Neural cell (in vitro differentiated cells): ENCODE measurements around the gene LECT2. TPM values are rescaled to one million over a fixed set of nuclear protein-coding genes. Genes with fewer than 3 reads are reported as not detected.

Source experiments
- H2AFZ ChIP-seq: fragments of 200-600, 300-800 bp; sonication (generic), shearing (Covaris generic); 2 replicates; pipeline ENCODE4 v1.6.0; 2014; ENCODE audit warnings: low read depth, mild to moderate bottlenecking, antibody characterized with exemption, low read length, moderate library complexity
- H3F3A ChIP-seq: fragments of 200-600 bp; shearing (Covaris generic); 2 replicates; pipeline ENCODE4 v1.6.1; 2016; ENCODE audit warnings: mild to moderate bottlenecking, moderate library complexity, mixed read lengths, antibody characterized with exemption, low read length; ENCODE audit not compliant: insufficient read depth, poor library complexity, severe bottlenecking
- H3K27ac ChIP-seq: fragments of 200-600, 300-800 bp; sonication (generic), shearing (Covaris generic); 2 replicates; pipeline ENCODE4 v1.5.1; 2014; ENCODE audit warnings: mild to moderate bottlenecking, low read length, moderate library complexity
- H3K27me3 ChIP-seq: fragments of 300-800, 200-600 bp; sonication (generic), shearing (Covaris generic); 2 replicates; pipeline ENCODE4 v1.6.0; 2014; ENCODE audit warnings: mild to moderate bottlenecking, low read depth, low read length, moderate library complexity; ENCODE audit not compliant: insufficient read depth
- H3K36me3 ChIP-seq: fragments of 300-800, 200-600 bp; sonication (generic), shearing (Covaris generic); 2 replicates; pipeline ENCODE4 v1.5.1; 2014; ENCODE audit warnings: mild to moderate bottlenecking, antibody characterized with exemption, low read length, moderate library complexity; ENCODE audit not compliant: insufficient read depth
- H3K4me2 ChIP-seq: fragments of 300-800, 200-600 bp; sonication (generic), shearing (Covaris generic); 2 replicates; pipeline ENCODE4 v1.6.0; 2014; ENCODE audit warnings: mild to moderate bottlenecking, low read length
- H3K4me3 ChIP-seq: fragments of 300-800, 200-600 bp; sonication (generic), shearing (Covaris generic); 2 replicates; pipeline ENCODE4 v1.5.1; 2014; ENCODE audit warnings: mild to moderate bottlenecking, low read length, moderate library complexity
- H3K79me2 ChIP-seq: fragments of 200-600 bp; shearing (Covaris generic); replicated peaks from 2 replicates; pipeline ENCODE4 v1.6.0; 2014; ENCODE audit warnings: mild to moderate bottlenecking, low read length, moderate library complexity; ENCODE audit not compliant: insufficient read depth
- H3K9ac ChIP-seq: fragments of 300-800, 200-600 bp; sonication (generic), shearing (Covaris generic); 2 replicates; pipeline ENCODE4 v1.6.1; 2016; ENCODE audit warnings: mild to moderate bottlenecking, low read length, mixed read lengths
- H3K9me2 ChIP-seq: fragments of 200-600 bp; shearing (Covaris generic); 2 replicates; pipeline ENCODE4 v1.6.1; 2016; ENCODE audit warnings: mild to moderate bottlenecking, low read length, mixed read lengths; ENCODE audit not compliant: insufficient read depth
- H3K9me3 ChIP-seq: fragments of 200-600, 300-800 bp; sonication (generic), shearing (Covaris generic); 2 replicates; pipeline ENCODE4 v1.6.1; 2016; ENCODE audit warnings: mild to moderate bottlenecking, mixed run types, low read length, moderate library complexity, mixed read lengths
- H4K20me1 ChIP-seq: fragments of 200-600 bp; shearing (Covaris generic); 2 replicates; pipeline ENCODE4 v1.6.1; 2016; ENCODE audit warnings: mild to moderate bottlenecking, mixed run types; ENCODE audit not compliant: insufficient read depth
- CTCF ChIP-seq: fragments of 450-650 bp; IDR thresholded peaks from 2 replicates; pipeline ENCODE4 v1.5.1; 2014; ENCODE audit warnings: antibody characterized with exemption, mild to moderate bottlenecking, moderate library complexity; ENCODE audit not compliant: poor library complexity, severe bottlenecking
- EP300 ChIP-seq: fragments of 450-650 bp; conservative IDR thresholded peaks from 2 replicates; pipeline ENCODE4 v1.6.1; 2014; ENCODE audit warnings: antibody characterized with exemption, mild to moderate bottlenecking, moderate library complexity; ENCODE audit not compliant: poor library complexity, severe bottlenecking
- EZH2 ChIP-seq: fragments of 200-600, 300-800 bp; shearing (Covaris generic), sonication (generic); IDR thresholded peaks from 2 replicates; pipeline ENCODE4 v1.6.1; 2014; ENCODE audit warnings: antibody characterized with exemption, low read length, borderline replicate concordance, mild to moderate bottlenecking; ENCODE audit not compliant: insufficient read depth, poor library complexity, severe bottlenecking
- MXI1 ChIP-seq: fragments of 450-650 bp; conservative IDR thresholded peaks from 2 replicates; pipeline ENCODE4 v1.6.1; 2014; ENCODE audit warnings: antibody characterized with exemption, mild to moderate bottlenecking; ENCODE audit not compliant: poor library complexity, severe bottlenecking
- POLR2AphosphoS5 ChIP-seq: IDR thresholded peaks from 2 replicates; pipeline ENCODE4 v1.6.1; 2012
- RAD21 ChIP-seq: fragments of 450-650 bp; conservative IDR thresholded peaks from 2 replicates; pipeline ENCODE4 v1.6.1; 2014; ENCODE audit warnings: antibody characterized with exemption, mild to moderate bottlenecking, moderate library complexity
- SMC3 ChIP-seq: fragments of 450-650 bp; conservative IDR thresholded peaks from 2 replicates; pipeline ENCODE4 v1.6.1; 2014; ENCODE audit warnings: antibody characterized with exemption, mild to moderate bottlenecking, moderate library complexity; ENCODE audit not compliant: poor library complexity
- TAF1 ChIP-seq: IDR thresholded peaks from 2 replicates; pipeline ENCODE4 v1.6.1; 2012; ENCODE audit warnings: low read depth
- polyA plus RNA-seq: library from polyadenylated mRNA; depleted of rRNA; stranded (reverse); fragments of >200 nt; gene quantifications from 2 replicates; pipeline ENCODE4 v1.2.3, GENCODE V29; 2014
- TF ChIP-seq, protein P1 (sequence below): IDR thresholded peaks from 2 replicates; pipeline ENCODE4 v1.6.1; 2012; ENCODE audit warnings: borderline replicate concordance

The LECT2 gene
- polyA plus RNA-seq, 1 donor from 2014 or later: not detected

DNA sequence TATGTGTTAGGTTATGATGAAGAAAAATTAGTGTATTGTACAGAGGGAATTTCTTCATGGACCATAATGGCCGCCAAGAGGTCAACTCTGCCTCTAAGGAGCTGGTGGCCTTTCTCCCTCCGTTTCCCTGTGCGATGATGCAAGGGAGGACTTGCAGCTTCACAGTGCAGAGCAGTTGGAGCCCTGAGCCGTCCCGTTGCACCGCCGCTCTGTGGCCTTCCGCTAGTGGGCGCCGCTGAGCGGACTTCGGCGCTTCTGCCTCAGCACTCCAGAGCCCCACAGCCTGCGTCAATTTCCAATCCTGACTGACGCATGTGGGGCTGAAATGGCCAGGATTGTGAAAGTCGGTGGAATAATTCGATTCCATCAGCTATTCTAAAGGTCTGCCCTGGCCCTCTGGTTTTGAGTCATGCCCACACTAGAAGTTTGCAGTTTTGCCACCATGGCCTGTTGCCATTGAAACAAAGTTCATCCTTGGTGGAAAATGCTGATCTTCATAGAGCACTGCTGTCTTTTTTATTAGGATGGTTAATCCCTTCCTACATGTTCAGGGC, 22.7 kb upstream of the LECT2 start:
- no peaks in the 10 kb centered on the region for H3K27me3 ChIP-seq
- H3K4me2 ChIP-seq: no peak overlapping the region
- H3K4me3 ChIP-seq: no peak overlapping the region
- no peaks in the 10 kb centered on the region for H4K20me1 ChIP-seq
- TF ChIP-seq RAD21 (no peak), SMC3 (no peak), POLR2AphosphoS5 (no peak), CTCF (no peak), EP300 (no peak)
- TF ChIP-seq, protein P1, sequence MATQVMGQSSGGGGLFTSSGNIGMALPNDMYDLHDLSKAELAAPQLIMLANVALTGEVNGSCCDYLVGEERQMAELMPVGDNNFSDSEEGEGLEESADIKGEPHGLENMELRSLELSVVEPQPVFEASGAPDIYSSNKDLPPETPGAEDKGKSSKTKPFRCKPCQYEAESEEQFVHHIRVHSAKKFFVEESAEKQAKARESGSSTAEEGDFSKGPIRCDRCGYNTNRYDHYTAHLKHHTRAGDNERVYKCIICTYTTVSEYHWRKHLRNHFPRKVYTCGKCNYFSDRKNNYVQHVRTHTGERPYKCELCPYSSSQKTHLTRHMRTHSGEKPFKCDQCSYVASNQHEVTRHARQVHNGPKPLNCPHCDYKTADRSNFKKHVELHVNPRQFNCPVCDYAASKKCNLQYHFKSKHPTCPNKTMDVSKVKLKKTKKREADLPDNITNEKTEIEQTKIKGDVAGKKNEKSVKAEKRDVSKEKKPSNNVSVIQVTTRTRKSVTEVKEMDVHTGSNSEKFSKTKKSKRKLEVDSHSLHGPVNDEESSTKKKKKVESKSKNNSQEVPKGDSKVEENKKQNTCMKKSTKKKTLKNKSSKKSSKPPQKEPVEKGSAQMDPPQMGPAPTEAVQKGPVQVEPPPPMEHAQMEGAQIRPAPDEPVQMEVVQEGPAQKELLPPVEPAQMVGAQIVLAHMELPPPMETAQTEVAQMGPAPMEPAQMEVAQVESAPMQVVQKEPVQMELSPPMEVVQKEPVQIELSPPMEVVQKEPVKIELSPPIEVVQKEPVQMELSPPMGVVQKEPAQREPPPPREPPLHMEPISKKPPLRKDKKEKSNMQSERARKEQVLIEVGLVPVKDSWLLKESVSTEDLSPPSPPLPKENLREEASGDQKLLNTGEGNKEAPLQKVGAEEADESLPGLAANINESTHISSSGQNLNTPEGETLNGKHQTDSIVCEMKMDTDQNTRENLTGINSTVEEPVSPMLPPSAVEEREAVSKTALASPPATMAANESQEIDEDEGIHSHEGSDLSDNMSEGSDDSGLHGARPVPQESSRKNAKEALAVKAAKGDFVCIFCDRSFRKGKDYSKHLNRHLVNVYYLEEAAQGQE: no peak
- no peaks in the 10 kb centered on the region for H3K36me3 ChIP-seq
- no peaks in the 10 kb centered on the region for H3K9me3 ChIP-seq
- no peak overlapping the region for H3K9ac ChIP-seq
- H3F3A ChIP-seq: no peaks in the 10 kb centered on the region
- no peaks in the 10 kb centered on the region for H3K79me2 ChIP-seq
- H3K27ac ChIP-seq: no peak overlapping the region
- H3K9me2 ChIP-seq: no peaks in the 10 kb centered on the region
- H2AFZ ChIP-seq: no peak overlapping the region

DNA sequence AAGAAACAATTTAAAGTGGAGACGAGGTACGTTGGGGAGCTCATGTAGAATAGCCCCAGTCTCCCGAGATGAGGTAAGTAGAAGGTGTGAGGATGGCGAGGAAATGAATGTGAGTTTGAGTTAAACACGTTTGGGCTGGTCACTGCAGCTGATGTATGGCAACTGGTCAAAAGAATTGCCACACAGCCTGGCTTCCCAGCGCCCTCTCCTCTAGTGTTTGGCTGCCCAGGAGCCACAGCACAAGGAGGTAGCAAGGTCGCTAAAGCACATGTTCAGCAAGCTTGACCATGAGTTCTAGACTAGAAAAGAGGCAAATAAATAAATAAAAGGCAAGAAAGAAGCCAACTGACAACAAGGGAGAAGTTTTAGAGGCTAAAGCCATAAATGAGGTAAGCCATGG, 21.4 kb upstream of the LECT2 start:
- Histone ChIP-seq H3K4me2 (no peak overlapping the region), H4K20me1 (no peaks in the 10 kb centered on the region), H3F3A (no peaks in the 10 kb centered on the region), H3K27me3 (no peaks in the 10 kb centered on the region), H3K9me2 (no peaks in the 10 kb centered on the region), H3K9ac (no peak overlapping the region), H3K27ac (no peak overlapping the region), H3K36me3 (no peaks in the 10 kb centered on the region), H3K4me3 (no peak overlapping the region), H2AFZ (no peak overlapping the region), H3K9me3 (no peaks in the 10 kb centered on the region), H3K79me2 (no peaks in the 10 kb centered on the region)
- TF ChIP-seq POLR2AphosphoS5 (no peak), TAF1 (no peak), MXI1 (no peak), CTCF (no peak), RAD21 (no peak), EZH2 (no peak), EP300 (no peak), SMC3 (no peak)
- TF ChIP-seq, protein P1: no peak
